ENCODE measurements around the gene GPHN. TPM values are rescaled to one million over a fixed set of nuclear protein-coding genes. Genes with fewer than 3 reads are reported as not detected.

Gene GPHN
- total RNA-seq, 6 experiments from 2014 or later = 21.2 to 81.7 (median 40.2) TPM

DNA sequence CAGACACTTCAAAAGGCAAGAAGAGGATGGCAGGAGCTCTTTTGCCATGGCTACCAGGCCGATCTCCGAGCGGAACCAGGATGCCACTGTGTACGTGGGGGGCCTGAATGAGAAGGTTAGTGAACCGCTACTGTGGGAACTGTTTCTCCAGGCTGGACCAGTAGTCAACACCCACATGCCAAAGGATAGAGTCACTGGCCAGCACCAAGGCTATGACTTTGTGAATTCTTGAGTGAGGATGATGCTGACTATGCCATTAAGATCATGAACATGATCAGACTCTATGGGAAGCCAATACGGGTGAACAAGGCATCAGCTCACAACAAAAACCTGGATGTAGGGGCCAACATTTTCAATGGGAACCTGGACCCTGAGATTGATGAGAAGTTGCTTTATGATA is 691.1 kb downstream of the GPHN start:
- H3K27ac ChIP-seq = no peak overlapping the region
- ATAC-seq = no peak
- H3K27me3 ChIP-seq = no peaks in the 10 kb centered on the region
- WGBS (ENCODE audit: insufficient coverage, low coverage, low lambda C conversion rate, missing lambda C conversion rate) = no CpG with 5 or more reads among the region's 6 CpGs
- DNase-seq = no peak
- no peaks in the 10 kb centered on the region for H3K9me3 ChIP-seq
- no peak overlapping the region for H3K4me3 ChIP-seq
- no peaks in the 10 kb centered on the region for H3K36me3 ChIP-seq
- TF ChIP-seq, protein P1, sequence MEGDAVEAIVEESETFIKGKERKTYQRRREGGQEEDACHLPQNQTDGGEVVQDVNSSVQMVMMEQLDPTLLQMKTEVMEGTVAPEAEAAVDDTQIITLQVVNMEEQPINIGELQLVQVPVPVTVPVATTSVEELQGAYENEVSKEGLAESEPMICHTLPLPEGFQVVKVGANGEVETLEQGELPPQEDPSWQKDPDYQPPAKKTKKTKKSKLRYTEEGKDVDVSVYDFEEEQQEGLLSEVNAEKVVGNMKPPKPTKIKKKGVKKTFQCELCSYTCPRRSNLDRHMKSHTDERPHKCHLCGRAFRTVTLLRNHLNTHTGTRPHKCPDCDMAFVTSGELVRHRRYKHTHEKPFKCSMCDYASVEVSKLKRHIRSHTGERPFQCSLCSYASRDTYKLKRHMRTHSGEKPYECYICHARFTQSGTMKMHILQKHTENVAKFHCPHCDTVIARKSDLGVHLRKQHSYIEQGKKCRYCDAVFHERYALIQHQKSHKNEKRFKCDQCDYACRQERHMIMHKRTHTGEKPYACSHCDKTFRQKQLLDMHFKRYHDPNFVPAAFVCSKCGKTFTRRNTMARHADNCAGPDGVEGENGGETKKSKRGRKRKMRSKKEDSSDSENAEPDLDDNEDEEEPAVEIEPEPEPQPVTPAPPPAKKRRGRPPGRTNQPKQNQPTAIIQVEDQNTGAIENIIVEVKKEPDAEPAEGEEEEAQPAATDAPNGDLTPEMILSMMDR (IDR thresholded peaks at IDR 0.05) = no peak
- no peak for TF ChIP-seq POLR2A (IDR thresholded peaks at IDR 0.05)
- intact Hi-C loops (cut with DNase I) = no loop called here
- no peaks in the 10 kb centered on the region for H3K4me1 ChIP-seq

GRCh38 chr14:67207810-67208209 is 699.9 kb downstream of the GPHN start:
- Histone ChIP-seq H3K27ac (no peak overlapping the region), H3K4me1 (no peaks in the 10 kb centered on the region), H3K9me3 (no peaks in the 10 kb centered on the region), H3K36me3 (no peaks in the 10 kb centered on the region), H3K27me3 (no peaks in the 10 kb centered on the region), H3K4me3 (no peak overlapping the region)
- intact Hi-C loops (cut with DNase I) = no loop called here
- DNase-seq = no peak
- WGBS (ENCODE audit: insufficient coverage, low coverage, low lambda C conversion rate, missing lambda C conversion rate) = 90% methylated on average over 4 of the region's 8 CpGs
- no peak for ATAC-seq
- TF ChIP-seq, protein P1 (IDR thresholded peaks at IDR 0.05) = no peak
- no peak for TF ChIP-seq POLR2A (IDR thresholded peaks at IDR 0.05)

GRCh38 chr14:67218126-67218525 is 710.2 kb downstream of the GPHN start:
- intact Hi-C loops (cut with DNase I) = no loop called here
- Histone ChIP-seq H3K36me3 (no peaks in the 10 kb centered on the region), H3K27me3 (no peaks in the 10 kb centered on the region), H3K4me3 (no peak overlapping the region), H3K27ac (no peak overlapping the region), H3K4me1 (no peaks in the 10 kb centered on the region), H3K9me3 (no peaks in the 10 kb centered on the region)
- no peak for ATAC-seq
- no CpG with 5 or more reads among the region's 2 CpGs for WGBS (ENCODE audit: insufficient coverage, low coverage, low lambda C conversion rate, missing lambda C conversion rate)
- no peak for DNase-seq
- TF ChIP-seq POLR2A (IDR thresholded peaks at IDR 0.05) = no peak
- TF ChIP-seq, protein P1 (IDR thresholded peaks at IDR 0.05) = no peak

DNA sequence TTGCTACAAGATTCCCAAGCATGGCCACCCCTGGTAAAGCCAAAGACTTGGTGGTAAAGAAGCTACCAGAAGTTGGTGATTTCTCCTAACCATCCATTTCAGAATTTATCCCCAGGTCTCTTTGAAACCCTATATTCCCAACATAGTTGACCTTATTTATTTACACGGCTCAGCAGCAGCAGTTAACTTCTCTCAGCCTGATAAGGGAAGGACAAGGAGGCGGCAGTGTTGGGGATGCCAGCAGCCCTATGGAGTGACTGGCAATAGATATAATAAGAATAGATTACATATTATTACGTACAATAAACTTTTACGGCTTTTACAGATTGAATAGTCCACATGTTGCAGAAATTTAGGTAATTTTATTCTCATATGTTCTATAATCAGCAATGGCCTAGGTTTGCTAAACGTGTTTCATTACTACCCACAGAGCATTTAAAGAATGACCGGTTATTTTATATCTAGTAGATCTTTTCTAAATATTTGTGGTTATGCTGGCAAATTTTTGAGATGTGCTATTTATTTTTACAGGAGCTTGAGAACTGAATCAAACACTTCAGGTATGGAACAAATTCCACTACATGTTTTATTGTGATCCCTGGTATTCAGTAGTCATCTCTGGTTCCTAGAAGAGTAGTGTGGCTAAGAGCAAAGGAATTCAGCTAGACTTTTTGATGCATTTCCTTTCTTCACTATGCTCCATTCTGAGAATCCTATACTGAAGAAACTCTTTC is 713.5 kb downstream of the GPHN start:
- Histone ChIP-seq H3K36me3 (no peaks in the 10 kb centered on the region), H3K27ac (no peak overlapping the region), H3K27me3 (no peaks in the 10 kb centered on the region), H3K4me1 (no peaks in the 10 kb centered on the region), H3K9me3 (no peaks in the 10 kb centered on the region), H3K4me3 (no peak overlapping the region)
- intact Hi-C loops (cut with DNase I) = no loop called here
- no peak for DNase-seq
- no peak for TF ChIP-seq POLR2A (IDR thresholded peaks at IDR 0.05)
- TF ChIP-seq, protein P1 (IDR thresholded peaks at IDR 0.05) = no peak
- WGBS (ENCODE audit: insufficient coverage, low coverage, low lambda C conversion rate, missing lambda C conversion rate) = 96% methylated on average over 6 of the region's 6 CpGs
- ATAC-seq = no peak

Data from right lobe of liver (tissue), 6 donors.